OCI-LY7 (cell line): Measurements from ENCODE around the gene VAC14. TPM values are rescaled to one million over a fixed set of nuclear protein-coding genes. Genes with fewer than 3 reads are reported as not detected.
A peak's percentile ranks its signal among the peaks of the same experiment; 100 is the strongest.

Experiments
- BruUV-seq: library from RNA; stranded (reverse); fragments of 400-500 nt; replicated peaks from 2 replicates; lab custom pipeline; 2021; lab: Mats Ljungman, UMichigan
- CTCF ChIA-PET: fragments of 300-600 bp; sonication (Branson Sonifier 250); formaldehyde crosslinking; loops from one replicate; lab custom pipeline; 2022; ENCODE audit warnings: antibody characterized with exemption; ENCODE audit not compliant: unreplicated experiment; lab: Charles Lee
- POLR2A ChIA-PET: fragments of 300-600 bp; sonication (Branson Sonifier 250); formaldehyde crosslinking; loops from one replicate; lab custom pipeline; 2022; ENCODE audit warnings: antibody characterized with exemption; lab: Charles Lee
- DNase-seq: peaks from one replicate; pipeline ENCODE4 v3.0.0-alpha.2; 2015; ENCODE audit warnings: low spot score
- H2AFZ ChIP-seq: fragments of 200-600 bp; sonication (generic), shearing (Covaris generic); 2 replicates; pipeline ENCODE4 v1.6.1; 2014; ENCODE audit warnings: mild to moderate bottlenecking, antibody characterized with exemption, low read length, moderate library complexity
- H3K27ac ChIP-seq: fragments of 200-600 bp; sonication (generic); 2 replicates; pipeline ENCODE4 v1.5.1; 2014; ENCODE audit warnings: mixed run types, low read depth, mild to moderate bottlenecking, moderate library complexity, low read length, inconsistent platforms; ENCODE audit not compliant: poor library complexity, severe bottlenecking
- H3K36me3 ChIP-seq: fragments of 200-600 bp; sonication (generic); 2 replicates; pipeline ENCODE4 v1.6.1; 2014; ENCODE audit warnings: mild to moderate bottlenecking, antibody characterized with exemption, low read length, moderate library complexity, mixed read lengths; ENCODE audit not compliant: insufficient read depth
- H3K4me1 ChIP-seq: fragments of 200-600 bp; sonication (generic); 2 replicates; pipeline ENCODE4 v1.5.1; 2014; ENCODE audit warnings: mild to moderate bottlenecking, low read length; ENCODE audit not compliant: insufficient read depth, poor library complexity, severe bottlenecking
- H3K4me2 ChIP-seq: fragments of 200-600 bp; sonication (generic); 2 replicates; pipeline ENCODE4 v1.6.1; 2014; ENCODE audit warnings: mild to moderate bottlenecking, low read length
- H3K4me3 ChIP-seq: fragments of 200-600 bp; sonication (generic); 2 replicates; pipeline ENCODE4 v1.5.1; 2014; ENCODE audit warnings: mild to moderate bottlenecking, low read depth, low read length; ENCODE audit not compliant: poor library complexity, severe bottlenecking
- H3K79me2 ChIP-seq: fragments of 200-600 bp; sonication (generic); 2 replicates; pipeline ENCODE4 v1.6.1; 2016; ENCODE audit warnings: low read depth, mild to moderate bottlenecking, low read length, moderate library complexity, mixed read lengths; ENCODE audit not compliant: insufficient read depth
- H3K9me2 ChIP-seq: fragments of 200-600 bp; sonication (generic); 2 replicates; pipeline ENCODE4 v1.6.1; 2016; ENCODE audit warnings: mild to moderate bottlenecking, low read length, mixed read lengths; ENCODE audit not compliant: insufficient read depth
- H3K9me3 ChIP-seq: fragments of 200-600 bp; sonication (generic); 2 replicates; pipeline ENCODE4 v1.6.1; 2014; ENCODE audit warnings: mild to moderate bottlenecking, mixed run types, low read length, mixed read lengths
- H4K20me1 ChIP-seq: fragments of 200-600 bp; sonication (generic); 2 replicates; pipeline ENCODE4 v1.6.1; 2014; ENCODE audit warnings: mild to moderate bottlenecking, antibody characterized with exemption, low read length, moderate library complexity, mixed read lengths; ENCODE audit not compliant: insufficient read depth
- CTCF ChIP-seq: fragments of 200-600 bp; sonication (generic); conservative IDR thresholded peaks from 2 replicates; pipeline ENCODE4 v1.5.1; 2014; ENCODE audit warnings: mild to moderate bottlenecking, antibody characterized with exemption, low read length, moderate library complexity, mixed read lengths
- EZH2phosphoT487 ChIP-seq: fragments of 200-600 bp; sonication (generic); IDR thresholded peaks from 2 replicates; pipeline ENCODE4 v1.6.1; 2018; ENCODE audit warnings: low read depth, borderline replicate concordance, mild to moderate bottlenecking, mixed run types, antibody characterized with exemption, low read length, moderate library complexity, mixed read lengths
- intact Hi-C: fragments of 100-400 bp; cut with micrococcal nuclease; formaldehyde crosslinking; loops from one replicate; pipeline ENCODE4 v1.10.0; 2022; ENCODE audit not compliant: unreplicated experiment
- total RNA-seq, 2 experiments: library from RNA; depleted of rRNA in 1 of 2; stranded (reverse); fragments of >200 nt in 1 of 2; shearing (Covaris generic) in 1 of 2; gene quantifications; 2 replicates each; pipeline ENCODE4 v1.2.3, GENCODE V29; 2014 to 2022

Gene VAC14
- total RNA-seq, 2 experiments from 2014 or later = 37.6 to 43.1 TPM

GRCh38 chr16:70696355-70696754 lies 104.6 kb downstream of the VAC14 start:
- ChIA-PET POLR2A (interaction anchor here (0.6 kb wide), 1 partner anchor 287 kb away, joined by 4 read pairs; no protein-coding TSS in a partner anchor), CTCF (no interaction called here)
- no peak overlapping the region for H3K27ac ChIP-seq
- no peak overlapping the region for H2AFZ ChIP-seq
- BruUV-seq = no TSS peak
- TF ChIP-seq EZH2phosphoT487 (no peak), CTCF (no peak)
- H3K4me2 ChIP-seq = no peak overlapping the region
- DNase-seq = no peak
- H3K9me2 ChIP-seq = no peaks in the 10 kb centered on the region
- no peaks in the 10 kb centered on the region for H3K79me2 ChIP-seq
- H3K9me3 ChIP-seq = no peaks in the 10 kb centered on the region
- H3K36me3 ChIP-seq = peaks cover 8% of the 10 kb centered on the region; the same call in 1 of the 2 replicates
- H3K4me3 ChIP-seq = no peak overlapping the region
- intact Hi-C loops = no loop called here
- peaks cover 6% of the 10 kb centered on the region for H3K4me1 ChIP-seq
- H4K20me1 ChIP-seq = no peaks in the 10 kb centered on the region

GRCh38 chr16:70695331-70696070 lies 105.5 kb downstream of the VAC14 start:
- H3K9me2 ChIP-seq = no peaks in the 10 kb centered on the region
- no TSS peak for BruUV-seq
- H3K9me3 ChIP-seq = no peaks in the 10 kb centered on the region
- DNase-seq = peak; percentile 19
- H3K36me3 ChIP-seq = peaks cover 8% of the 10 kb centered on the region; the same call in 1 of the 2 replicates
- intact Hi-C loops = no loop called here
- no peak overlapping the region for H3K4me3 ChIP-seq
- no peak overlapping the region for H3K4me2 ChIP-seq
- no peak overlapping the region for H2AFZ ChIP-seq
- TF ChIP-seq EZH2phosphoT487 (no peak), CTCF (no peak)
- no peaks in the 10 kb centered on the region for H3K79me2 ChIP-seq
- H4K20me1 ChIP-seq = no peaks in the 10 kb centered on the region
- ChIA-PET CTCF (no interaction called here), POLR2A (interaction anchor here (0.6 kb wide), 1 partner anchor 287 kb away, joined by 4 read pairs; no protein-coding TSS in a partner anchor)
- H3K27ac ChIP-seq = no peak overlapping the region
- H3K4me1 ChIP-seq = peaks cover 6% of the 10 kb centered on the region

GRCh38 chr16:70694868-70695218 lies 106.1 kb downstream of the VAC14 start:
- no peak overlapping the region for H3K4me2 ChIP-seq
- H3K9me3 ChIP-seq = no peaks in the 10 kb centered on the region
- POLR2A ChIA-PET = no interaction called here
- no peak overlapping the region for H2AFZ ChIP-seq
- no peak for DNase-seq
- H3K4me3 ChIP-seq = no peak overlapping the region
- no peaks in the 10 kb centered on the region for H4K20me1 ChIP-seq
- H3K36me3 ChIP-seq = peaks cover 8% of the 10 kb centered on the region; the same call in 1 of the 2 replicates
- H3K4me1 ChIP-seq = peaks cover 6% of the 10 kb centered on the region
- intact Hi-C loops = no loop called here
- H3K9me2 ChIP-seq = no peaks in the 10 kb centered on the region
- BruUV-seq = no TSS peak
- H3K79me2 ChIP-seq = no peaks in the 10 kb centered on the region
- CTCF ChIA-PET = no interaction called here
- H3K27ac ChIP-seq = no peak overlapping the region
- TF ChIP-seq EZH2phosphoT487 = no peak
- no peak for TF ChIP-seq CTCF
